GM19452 (cell line): ENCODE measurements around the gene SRGAP2C.
"Not testable (repeated sequence)": the region's sequence is repeated elsewhere in the genome, so short reads cannot be mapped to it uniquely, and the experiment has no call there.

Source experiments
- ATAC-seq: cut with Tn5 transposase; IDR thresholded peaks from one replicate; pipeline ENCODE4 v1.9.1; 2021; ENCODE audit not compliant: unreplicated experiment

Gene SRGAP2C

GRCh38 chr1:121324726-121325125, 140.0 kb downstream of the SRGAP2C start:
- ATAC-seq, result not testable (repeated sequence)

GRCh38 chr1:121332141-121332540, 147.4 kb downstream of the SRGAP2C start:
- ATAC-seq, result not testable (repeated sequence)

- ATAC-seq, result not testable (repeated sequence)
Measured at GRCh38 chr1:121332599-121333562, 148.1 kb downstream of the SRGAP2C start.

GRCh38 chr1:121337958-121338357, 153.2 kb downstream of the SRGAP2C start:
- peak; percentile 78 for ATAC-seq

GRCh38 chr1:121339611-121340010, 154.8 kb downstream of the SRGAP2C start:
- ATAC-seq, result peak; percentile 68

GRCh38 chr1:121343311-121343906, 158.6 kb downstream of the SRGAP2C start:
- ATAC-seq, result not testable (repeated sequence)

GRCh38 chr1:121344355-121344754, 159.6 kb downstream of the SRGAP2C start:
- ATAC-seq, result not testable (repeated sequence)

GRCh38 chr1:121346654-121347053, 161.9 kb downstream of the SRGAP2C start:
- not testable (repeated sequence) for ATAC-seq

- ATAC-seq, result not testable (repeated sequence)
Measured at GRCh38 chr1:121347476-121347875, 162.7 kb downstream of the SRGAP2C start.

- ATAC-seq, result not testable (repeated sequence)
Measured at GRCh38 chr1:121348115-121348514, 163.3 kb downstream of the SRGAP2C start.

GRCh38 chr1:121349332-121349967, 164.7 kb downstream of the SRGAP2C start:
- not testable (repeated sequence) for ATAC-seq

- not testable (repeated sequence) for ATAC-seq
Measured at GRCh38 chr1:121355711-121356420, 171.1 kb downstream of the SRGAP2C start.

GRCh38 chr1:121356819-121357218, 172.0 kb downstream of the SRGAP2C start:
- not testable (repeated sequence) for ATAC-seq

- not testable (repeated sequence) for ATAC-seq
Measured at GRCh38 chr1:121360531-121360930, 175.8 kb downstream of the SRGAP2C start.

- ATAC-seq, result not testable (repeated sequence)
Measured at GRCh38 chr1:121361451-121362233, 176.9 kb downstream of the SRGAP2C start.

GRCh38 chr1:121362234-121362883, 177.6 kb downstream of the SRGAP2C start:
- ATAC-seq, result peak; percentile 46

- not testable (repeated sequence) for ATAC-seq
Measured at GRCh38 chr1:121365316-121365715, 180.5 kb downstream of the SRGAP2C start.

- ATAC-seq, result not testable (repeated sequence)
Measured at GRCh38 chr1:121365723-121366122, 180.9 kb downstream of the SRGAP2C start.

GRCh38 chr1:121366171-121366570, 181.4 kb downstream of the SRGAP2C start:
- not testable (repeated sequence) for ATAC-seq
